GM12872 (cell line): ENCODE data around the gene HRH1.

Experiments
- CTCF ChIP-seq: IDR thresholded peaks from 3 replicates; pipeline ENCODE4 v1.5.1; 2011; ENCODE audit warnings: low read depth, mild to moderate bottlenecking, low read length, moderate library complexity; ENCODE audit not compliant: insufficient read depth

HRH1 gene

GRCh38 chr3:11128682-11129632 lies 25.3 kb upstream of the HRH1 start:
- TF ChIP-seq CTCF = no peak

GRCh38 chr3:11130385-11130784 lies 23.9 kb upstream of the HRH1 start:
- no peak for TF ChIP-seq CTCF

DNA sequence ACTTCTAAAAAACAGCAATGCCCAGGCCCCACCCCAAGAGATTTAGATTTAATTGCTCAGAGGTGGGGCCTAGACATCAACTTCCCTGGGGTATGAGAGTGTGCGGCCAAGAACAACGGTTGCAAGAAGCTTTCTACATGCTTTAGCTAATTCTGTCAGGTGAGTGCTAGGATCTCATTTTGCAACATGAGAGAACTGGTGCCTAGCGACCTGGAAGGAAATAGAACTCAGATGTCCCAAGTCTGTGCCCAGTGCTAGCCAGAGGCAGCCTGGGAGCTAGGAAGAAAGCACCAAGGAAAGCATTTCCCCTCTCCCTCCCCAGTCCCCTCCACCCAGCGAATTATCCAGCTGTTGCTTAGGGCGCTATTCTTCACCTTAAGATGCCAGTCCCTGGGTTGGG lies 22.9 kb upstream of the HRH1 start:
- no peak for TF ChIP-seq CTCF

GRCh38 chr3:11132861-11133260 lies 21.4 kb upstream of the HRH1 start:
- TF ChIP-seq CTCF = no peak

DNA sequence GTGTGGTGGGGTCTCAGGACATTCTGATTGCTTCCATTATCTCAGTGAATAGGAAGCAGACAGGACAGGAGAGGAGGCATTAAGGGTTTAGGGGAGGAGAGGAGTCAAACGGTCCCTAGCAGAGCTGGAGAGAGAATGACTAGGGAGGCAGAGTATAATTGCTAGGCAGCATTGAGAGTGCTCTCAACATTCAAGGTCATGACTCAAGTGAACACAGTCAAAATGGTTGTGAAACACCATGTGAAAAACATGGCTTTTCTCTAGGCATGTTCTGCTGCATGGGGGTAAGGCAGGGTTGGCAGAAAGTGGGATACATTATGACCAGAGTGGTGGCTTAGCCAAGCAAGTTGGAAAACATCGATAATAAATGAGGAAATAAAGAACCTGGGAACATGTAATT lies 19.5 kb upstream of the HRH1 start:
- no peak for TF ChIP-seq CTCF

- no peak for TF ChIP-seq CTCF
These were observed 18.2 kb upstream of the HRH1 start for GRCh38 chr3:11136116-11136515.

- no peak for TF ChIP-seq CTCF
These were observed 17.3 kb upstream of the HRH1 start for GRCh38 chr3:11136830-11137626.
